GM12865 (cell line): Measurements from ENCODE around the gene IGFBP1.

Experiments used
- DNase-seq: peaks from one replicate; pipeline ENCODE4 v3.0.0; 2010; ENCODE audit warnings: low read depth
- H3K4me3 ChIP-seq: 2 replicates; pipeline ENCODE4 v1.5.1; 2011; ENCODE audit warnings: mild to moderate bottlenecking, low read depth, low read length, control low read depth
- CTCF ChIP-seq: IDR thresholded peaks from 2 replicates; pipeline ENCODE4 v1.5.1; 2011; ENCODE audit warnings: low read length, control low read depth, low read depth, inconsistent platforms; ENCODE audit not compliant: insufficient read depth; ENCODE audit errors: missing control alignments

The IGFBP1 gene

GRCh38 chr7:45876519-45876918 lies 11.8 kb upstream of the IGFBP1 start:
- no peak for TF ChIP-seq CTCF
- no peak overlapping the region for H3K4me3 ChIP-seq
- no peak for DNase-seq

- no peak for DNase-seq
- TF ChIP-seq CTCF: no peak
Measured at GRCh38 chr7:45878457-45879144, 9.7 kb upstream of the IGFBP1 start.

DNA sequence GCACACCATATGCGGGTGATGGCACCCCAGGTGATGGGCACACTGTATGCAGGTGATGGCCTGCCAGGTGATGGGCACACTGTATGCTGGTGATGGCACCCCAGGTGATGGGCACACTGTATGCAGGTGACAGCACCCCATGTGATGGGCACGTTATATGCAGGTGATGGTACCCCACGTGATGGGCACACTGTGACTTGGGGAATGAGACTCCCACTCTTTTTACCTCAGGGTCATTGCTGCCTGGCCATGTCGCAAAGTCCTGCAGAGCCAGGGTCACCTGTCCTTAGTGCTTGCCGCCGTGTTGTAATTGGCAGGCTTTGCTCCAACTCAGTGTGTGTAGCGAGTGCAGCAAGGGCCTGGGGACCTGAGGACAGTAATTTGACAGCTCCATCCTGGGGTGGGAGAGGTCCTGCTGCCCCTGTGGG lies 7.8 kb upstream of the IGFBP1 start:
- TF ChIP-seq CTCF: no peak
- no peak overlapping the region for H3K4me3 ChIP-seq
- no peak for DNase-seq

More at GRCh38 chr7:45878457-45879144, 9.7 kb upstream of the IGFBP1 start:
- no peak overlapping the region for H3K4me3 ChIP-seq

DNA sequence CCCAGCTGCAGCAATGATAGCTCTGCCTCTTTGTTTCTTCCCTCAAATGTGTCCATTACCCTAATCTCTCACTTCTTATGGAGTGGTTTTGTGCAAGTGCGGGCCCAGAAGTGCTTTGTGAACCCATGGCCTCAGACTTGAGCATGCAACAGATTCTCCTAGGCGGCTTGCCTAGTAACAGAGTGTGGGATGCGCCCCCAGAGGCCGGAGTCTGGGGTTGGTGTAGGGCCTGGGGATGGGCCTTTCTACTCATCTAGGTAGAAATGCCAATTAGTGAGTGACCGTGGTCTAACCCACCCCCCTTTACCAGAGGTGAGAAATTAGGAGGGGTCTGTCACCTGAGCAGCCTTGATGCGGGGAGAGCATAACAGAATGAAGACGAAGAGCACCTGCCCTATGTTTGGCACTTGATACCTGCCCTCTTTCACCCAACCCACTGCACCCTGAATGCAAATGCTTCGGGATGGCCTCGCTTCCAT lies 7.0 kb upstream of the IGFBP1 start:
- TF ChIP-seq CTCF: no peak

DNA sequence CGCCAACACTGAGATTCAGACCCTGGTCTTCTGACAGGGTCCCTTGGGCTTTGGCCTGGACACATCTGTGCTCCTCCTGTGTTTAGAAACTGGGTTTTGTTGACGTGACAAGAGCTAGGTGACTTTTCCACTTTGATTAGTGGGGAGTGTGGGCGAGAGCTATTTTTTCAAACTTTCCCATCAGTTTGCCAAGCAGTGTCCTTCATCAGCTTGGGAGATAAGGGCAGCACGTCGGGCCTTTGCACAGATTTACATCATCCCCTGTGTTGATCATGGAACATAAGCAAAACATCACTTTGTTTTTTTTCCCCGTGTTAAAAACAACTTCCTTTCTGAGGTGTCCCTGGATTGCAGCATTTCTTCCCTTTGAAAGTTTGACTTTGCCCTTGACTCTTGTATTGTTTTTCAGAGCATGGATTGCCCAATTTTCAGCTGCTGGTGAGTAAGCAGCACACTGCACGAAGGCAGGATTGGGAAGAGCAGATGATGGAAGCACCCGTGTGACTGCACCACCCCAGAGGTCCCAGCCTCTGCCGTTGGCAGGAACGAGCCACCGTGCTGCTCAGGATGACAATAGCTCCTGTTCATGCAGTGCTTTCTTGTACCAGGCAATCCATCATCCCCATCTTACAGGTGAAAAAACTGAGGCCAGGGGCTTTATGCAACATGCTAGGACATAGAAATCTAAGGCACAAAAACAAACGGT lies 6.4 kb upstream of the IGFBP1 start:
- no peak for DNase-seq
- TF ChIP-seq CTCF: no peak
- H3K4me3 ChIP-seq: no peak overlapping the region

More for the DNA sequence above, 7.0 kb upstream of the IGFBP1 start:
- DNase-seq: no peak
- no peak overlapping the region for H3K4me3 ChIP-seq

DNA sequence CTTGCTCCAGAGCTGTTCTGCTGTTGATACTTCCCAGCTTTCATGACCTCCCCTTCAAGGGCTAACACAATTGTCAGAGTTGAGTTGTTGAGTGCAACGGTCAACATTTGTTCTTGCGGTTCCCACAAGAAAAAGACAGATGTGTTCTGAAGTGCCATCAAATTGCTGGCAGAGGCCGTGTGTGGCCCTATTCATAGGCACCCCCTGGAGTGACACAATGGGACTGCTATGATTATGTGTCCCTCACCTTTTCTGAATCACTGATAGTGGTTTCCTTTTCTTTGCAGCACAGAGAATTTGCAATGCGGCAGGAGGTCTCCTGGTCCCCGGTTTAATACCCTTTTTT lies 5.8 kb upstream of the IGFBP1 start:
- no peak for TF ChIP-seq CTCF
- DNase-seq: no peak
- H3K4me3 ChIP-seq: no peak overlapping the region
